ENCODE data around the gene GALK2.

The GALK2 gene

GRCh38 chr15:49293941-49294340, 123.9 kb downstream of the GALK2 start:
- CTCF ChIA-PET, result interaction anchor here (0.6 kb wide), 1 partner anchor 121 kb away, joined by 3 read pairs; no protein-coding TSS in a partner anchor
- POLR2A ChIA-PET, result no interaction called here
- TF ChIP-seq ZSCAN5A (tag by site-specific recombination; IDR thresholded peaks at IDR 0.05), result no peak
- no peak; the same call in 1 of the 2 replicates for TF ChIP-seq OVOL3 (tag by site-specific recombination; IDR thresholded peaks at IDR 0.05)
- TF ChIP-seq, protein P1, sequence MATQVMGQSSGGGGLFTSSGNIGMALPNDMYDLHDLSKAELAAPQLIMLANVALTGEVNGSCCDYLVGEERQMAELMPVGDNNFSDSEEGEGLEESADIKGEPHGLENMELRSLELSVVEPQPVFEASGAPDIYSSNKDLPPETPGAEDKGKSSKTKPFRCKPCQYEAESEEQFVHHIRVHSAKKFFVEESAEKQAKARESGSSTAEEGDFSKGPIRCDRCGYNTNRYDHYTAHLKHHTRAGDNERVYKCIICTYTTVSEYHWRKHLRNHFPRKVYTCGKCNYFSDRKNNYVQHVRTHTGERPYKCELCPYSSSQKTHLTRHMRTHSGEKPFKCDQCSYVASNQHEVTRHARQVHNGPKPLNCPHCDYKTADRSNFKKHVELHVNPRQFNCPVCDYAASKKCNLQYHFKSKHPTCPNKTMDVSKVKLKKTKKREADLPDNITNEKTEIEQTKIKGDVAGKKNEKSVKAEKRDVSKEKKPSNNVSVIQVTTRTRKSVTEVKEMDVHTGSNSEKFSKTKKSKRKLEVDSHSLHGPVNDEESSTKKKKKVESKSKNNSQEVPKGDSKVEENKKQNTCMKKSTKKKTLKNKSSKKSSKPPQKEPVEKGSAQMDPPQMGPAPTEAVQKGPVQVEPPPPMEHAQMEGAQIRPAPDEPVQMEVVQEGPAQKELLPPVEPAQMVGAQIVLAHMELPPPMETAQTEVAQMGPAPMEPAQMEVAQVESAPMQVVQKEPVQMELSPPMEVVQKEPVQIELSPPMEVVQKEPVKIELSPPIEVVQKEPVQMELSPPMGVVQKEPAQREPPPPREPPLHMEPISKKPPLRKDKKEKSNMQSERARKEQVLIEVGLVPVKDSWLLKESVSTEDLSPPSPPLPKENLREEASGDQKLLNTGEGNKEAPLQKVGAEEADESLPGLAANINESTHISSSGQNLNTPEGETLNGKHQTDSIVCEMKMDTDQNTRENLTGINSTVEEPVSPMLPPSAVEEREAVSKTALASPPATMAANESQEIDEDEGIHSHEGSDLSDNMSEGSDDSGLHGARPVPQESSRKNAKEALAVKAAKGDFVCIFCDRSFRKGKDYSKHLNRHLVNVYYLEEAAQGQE (tag by site-specific recombination; IDR thresholded peaks at IDR 0.05), result peak; percentile 52; the same call in 1 of the 2 replicates
- no peak for TF ChIP-seq ZBTB20 (tag by site-specific recombination; IDR thresholded peaks at IDR 0.05)
- no peak for TF ChIP-seq ZNF521 (tag by site-specific recombination; IDR thresholded peaks at IDR 0.05)
- no peak for TF ChIP-seq KLF16 (tag by site-specific recombination; IDR thresholded peaks at IDR 0.05)
- TF ChIP-seq, protein P2, sequence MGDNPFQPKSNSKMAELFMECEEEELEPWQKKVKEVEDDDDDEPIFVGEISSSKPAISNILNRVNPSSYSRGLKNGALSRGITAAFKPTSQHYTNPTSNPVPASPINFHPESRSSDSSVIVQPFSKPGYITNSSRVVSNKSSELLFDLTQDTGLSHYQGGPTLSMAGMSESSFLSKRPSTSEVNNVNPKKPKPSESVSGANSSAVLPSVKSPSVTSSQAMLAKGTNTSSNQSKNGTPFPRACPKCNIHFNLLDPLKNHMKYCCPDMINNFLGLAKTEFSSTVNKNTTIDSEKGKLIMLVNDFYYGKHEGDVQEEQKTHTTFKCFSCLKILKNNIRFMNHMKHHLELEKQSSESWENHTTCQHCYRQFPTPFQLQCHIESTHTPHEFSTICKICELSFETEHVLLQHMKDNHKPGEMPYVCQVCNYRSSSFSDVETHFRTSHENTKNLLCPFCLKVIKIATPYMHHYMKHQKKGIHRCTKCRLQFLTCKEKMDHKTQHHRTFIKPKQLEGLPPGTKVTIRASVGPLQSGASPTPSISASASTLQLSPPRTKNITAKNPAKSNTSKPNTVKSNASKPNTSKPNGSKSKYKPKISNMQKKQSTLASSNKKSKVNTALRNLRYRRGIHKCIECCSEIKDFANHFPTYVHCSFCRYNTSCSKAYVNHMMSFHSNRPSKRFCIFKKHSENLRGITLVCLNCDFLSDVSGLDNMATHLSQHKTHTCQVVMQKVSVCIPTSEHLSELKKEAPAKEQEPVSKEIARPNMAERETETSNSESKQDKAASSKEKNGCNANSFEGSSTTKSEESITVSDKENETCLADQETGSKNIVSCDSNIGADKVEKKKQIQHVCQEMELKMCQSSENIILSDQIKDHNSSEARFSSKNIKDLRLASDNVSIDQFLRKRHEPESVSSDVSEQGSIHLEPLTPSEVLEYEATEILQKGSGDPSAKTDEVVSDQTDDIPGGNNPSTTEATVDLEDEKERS (tag by site-specific recombination; IDR thresholded peaks at IDR 0.05), result no peak
- no peak for TF ChIP-seq ZNF626 (tag by site-specific recombination; IDR thresholded peaks at IDR 0.05)
- no peak for TF ChIP-seq ZNF677 (tag by site-specific recombination; IDR thresholded peaks at IDR 0.05)
- TF ChIP-seq ZNF211 (tag by site-specific recombination; IDR thresholded peaks at IDR 0.05; ENCODE audit: low read depth), result no peak
- peak; percentile 30; the same call in 1 of the 2 replicates for TF ChIP-seq ZBTB21 (tag by site-specific recombination; IDR thresholded peaks at IDR 0.05)
- no peak for TF ChIP-seq EGR2 (tag by site-specific recombination; IDR thresholded peaks at IDR 0.05; ENCODE audit: low read depth)
- peak; percentile 96 for TF ChIP-seq ZNF394 (tag by site-specific recombination; IDR thresholded peaks at IDR 0.05; ENCODE audit: borderline replicate concordance)
- peak; percentile 91 for TF ChIP-seq ZNF426 (tag by site-specific recombination; IDR thresholded peaks at IDR 0.05)
- TF ChIP-seq ZNF830 (tag by site-specific recombination; IDR thresholded peaks at IDR 0.05; ENCODE audit: low read depth), result no peak
- no peak for TF ChIP-seq GLIS2 (tag by site-specific recombination; IDR thresholded peaks at IDR 0.05)
- TF ChIP-seq GLI2 (tag by site-specific recombination; IDR thresholded peaks at IDR 0.05; ENCODE audit: borderline replicate concordance, low read depth), result no peak; the same call in 1 of the 2 replicates
- no peak for TF ChIP-seq ZFP41 (tag by site-specific recombination; IDR thresholded peaks at IDR 0.05; ENCODE audit: borderline replicate concordance)
- peak; percentile 78 for TF ChIP-seq ZBTB11 (tag by site-specific recombination; conservative IDR thresholded peaks at IDR 0.05; ENCODE audit: low read depth)
- peak; percentile 52 for TF ChIP-seq ZNF510 (tag by site-specific recombination; IDR thresholded peaks at IDR 0.05; ENCODE audit: insufficient replicate concordance)
- no peak for TF ChIP-seq ZNF175 (tag by site-specific recombination; IDR thresholded peaks at IDR 0.05)
- no peak for TF ChIP-seq TRIM28 (IDR thresholded peaks at IDR 0.05; ENCODE audit: borderline replicate concordance, low read length)
- no peak for TF ChIP-seq ZNF571 (tag by site-specific recombination; IDR thresholded peaks at IDR 0.05)
- no peak for TF ChIP-seq KLF17 (tag by site-specific recombination; IDR thresholded peaks at IDR 0.05)
- no peak for TF ChIP-seq ZNF169 (tag by site-specific recombination; IDR thresholded peaks at IDR 0.05)
- no peak for TF ChIP-seq ZNF670 (tag by site-specific recombination; IDR thresholded peaks at IDR 0.05; ENCODE audit: low read depth)
- no peak for TF ChIP-seq ZNF561 (tag by site-specific recombination; IDR thresholded peaks at IDR 0.05; ENCODE audit: borderline replicate concordance)

More at GRCh38 chr15:49293941-49294340, 123.9 kb downstream of the GALK2 start:
- no peaks in the 10 kb centered on the region for H3K4me1 ChIP-seq (ENCODE audit: control insufficient read depth, insufficient read depth, low read length)
- no peak overlapping the region for H3K4me3 ChIP-seq (ENCODE audit: low read depth, low read length)
- peaks cover 0 to 14% of the 10 kb centered on the region in 2 experiments; a peak in 1 of 3 replicates for H3K36me3 ChIP-seq (ENCODE audit: control insufficient read depth in 2 of 2, insufficient read depth in 1 of 2, low read length in 2 of 2)
- H3K9me3 ChIP-seq (ENCODE audit: control insufficient read depth, insufficient read depth, low read depth, low read length), result no peaks in the 10 kb centered on the region
- no peak overlapping the region for H3K27ac ChIP-seq (ENCODE audit: extremely low read depth, low read depth, low read length)

All from HEK293 (cell line).